Subcutaneous adipose tissue (tissue), 4 donors: ENCODE results near the gene TPD52L1. TPM values are rescaled to one million over a fixed set of nuclear protein-coding genes. Genes with fewer than 3 reads are reported as not detected.

ENCODE experiments used
- CTCF ChIP-seq: fragments of 450-650 bp; IDR thresholded peaks from one replicate; pipeline ENCODE4 v1.5.1; 2016; ENCODE audit warnings: low read depth, mild to moderate bottlenecking, control low read depth, antibody characterized with exemption, moderate library complexity
- total RNA-seq, 4 donors: library from RNA; depleted of rRNA; stranded (reverse); fragments of >200 nt; gene quantifications; one replicate each; pipeline ENCODE4 v1.1.0, GENCODE V29; 2016

TPD52L1 gene
- total RNA-seq, 4 donors from 2014 or later, result 18.7 to 70.6 (median 33.4) TPM

DNA sequence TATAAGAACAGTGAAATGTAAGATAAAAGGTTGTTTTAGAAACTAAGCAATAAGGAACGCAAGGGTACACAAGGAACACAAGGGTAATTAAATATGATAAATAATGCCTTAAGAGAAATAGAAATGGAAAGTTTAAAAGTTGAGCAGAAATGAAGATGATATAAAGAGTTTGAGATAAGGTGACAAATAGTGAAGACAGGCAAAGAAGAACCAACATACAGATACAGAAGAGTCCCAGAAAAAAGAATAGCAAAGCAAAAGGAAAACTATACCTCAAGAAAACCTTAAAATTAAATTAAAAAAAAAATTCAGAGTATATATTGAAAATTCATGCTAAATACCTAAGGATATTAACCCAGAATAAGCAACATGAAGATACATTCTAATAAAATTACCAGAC lies 131.8 kb downstream of the TPD52L1 start:
- TF ChIP-seq CTCF, result no peak

DNA sequence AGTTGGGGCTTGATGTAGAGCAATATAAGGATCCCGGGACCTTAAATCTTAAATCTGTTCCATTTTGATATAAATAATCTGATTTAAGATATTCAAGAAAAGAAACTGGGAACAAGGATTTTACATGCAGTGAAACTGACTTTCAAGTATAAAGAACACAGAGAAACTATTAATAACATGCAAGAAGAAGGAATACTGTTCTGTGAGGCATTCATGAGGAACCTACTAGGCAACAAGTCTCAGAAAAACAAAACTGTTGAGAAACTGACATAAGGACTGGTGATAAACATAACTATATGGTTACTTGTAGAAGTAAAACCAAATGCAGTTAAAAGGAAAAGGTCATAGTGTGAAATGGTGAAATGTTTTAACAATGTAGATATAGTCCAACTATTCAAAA lies 132.4 kb downstream of the TPD52L1 start:
- no peak for TF ChIP-seq CTCF

- TF ChIP-seq CTCF, result no peak
Observed at GRCh38 chr6:125287718-125288117, 134.1 kb downstream of the TPD52L1 start.

DNA sequence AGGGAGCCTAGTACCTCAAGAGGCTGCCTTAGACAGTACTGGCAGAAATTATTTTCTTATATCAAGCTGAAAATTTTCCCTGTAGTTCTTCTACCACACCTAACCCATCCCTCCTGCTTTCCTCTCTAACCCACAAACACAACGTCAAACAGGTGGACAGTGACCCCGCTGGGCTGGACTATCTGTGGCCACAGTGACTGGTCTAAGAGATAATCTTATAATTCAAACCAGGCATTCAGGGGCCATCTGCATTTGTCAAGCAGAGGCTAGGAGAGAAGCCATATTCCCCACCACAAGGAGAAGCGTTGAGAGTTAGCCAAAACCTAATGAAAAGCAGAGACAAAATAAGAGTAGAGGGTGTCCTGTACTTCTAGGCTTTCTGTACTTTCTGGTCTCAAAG lies 140.0 kb downstream of the TPD52L1 start:
- no peak for TF ChIP-seq CTCF

- TF ChIP-seq CTCF, result no peak
Observed at GRCh38 chr6:125294036-125294435, 140.5 kb downstream of the TPD52L1 start.

DNA sequence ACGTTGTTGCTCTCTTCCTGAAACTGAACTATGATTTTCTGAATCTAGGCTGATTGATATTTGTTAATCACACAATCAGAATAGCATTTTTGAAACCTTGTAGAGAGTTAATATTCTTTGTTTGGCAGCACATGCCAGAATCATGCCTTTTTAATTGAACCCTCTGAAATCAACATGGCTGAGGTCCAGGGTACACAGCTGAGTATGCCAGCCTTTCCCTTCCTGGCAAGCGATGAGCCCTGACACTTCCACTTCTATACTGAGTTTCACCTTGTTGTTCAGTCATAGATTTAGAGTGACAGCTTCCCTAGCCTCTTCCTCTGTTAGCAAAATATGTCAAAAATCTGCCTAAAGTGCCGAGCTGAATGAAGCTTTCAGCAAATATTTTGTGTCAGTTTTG lies 141.4 kb downstream of the TPD52L1 start:
- TF ChIP-seq CTCF, result no peak

- no peak for TF ChIP-seq CTCF
Observed at GRCh38 chr6:125296471-125296870, 142.9 kb downstream of the TPD52L1 start.
